ENCODE results near the gene EIF3CL.
"Not testable (repeated sequence)": the region's sequence is repeated elsewhere in the genome, so short reads cannot be mapped to it uniquely, and the experiment has no call there.

The EIF3CL gene

DNA sequence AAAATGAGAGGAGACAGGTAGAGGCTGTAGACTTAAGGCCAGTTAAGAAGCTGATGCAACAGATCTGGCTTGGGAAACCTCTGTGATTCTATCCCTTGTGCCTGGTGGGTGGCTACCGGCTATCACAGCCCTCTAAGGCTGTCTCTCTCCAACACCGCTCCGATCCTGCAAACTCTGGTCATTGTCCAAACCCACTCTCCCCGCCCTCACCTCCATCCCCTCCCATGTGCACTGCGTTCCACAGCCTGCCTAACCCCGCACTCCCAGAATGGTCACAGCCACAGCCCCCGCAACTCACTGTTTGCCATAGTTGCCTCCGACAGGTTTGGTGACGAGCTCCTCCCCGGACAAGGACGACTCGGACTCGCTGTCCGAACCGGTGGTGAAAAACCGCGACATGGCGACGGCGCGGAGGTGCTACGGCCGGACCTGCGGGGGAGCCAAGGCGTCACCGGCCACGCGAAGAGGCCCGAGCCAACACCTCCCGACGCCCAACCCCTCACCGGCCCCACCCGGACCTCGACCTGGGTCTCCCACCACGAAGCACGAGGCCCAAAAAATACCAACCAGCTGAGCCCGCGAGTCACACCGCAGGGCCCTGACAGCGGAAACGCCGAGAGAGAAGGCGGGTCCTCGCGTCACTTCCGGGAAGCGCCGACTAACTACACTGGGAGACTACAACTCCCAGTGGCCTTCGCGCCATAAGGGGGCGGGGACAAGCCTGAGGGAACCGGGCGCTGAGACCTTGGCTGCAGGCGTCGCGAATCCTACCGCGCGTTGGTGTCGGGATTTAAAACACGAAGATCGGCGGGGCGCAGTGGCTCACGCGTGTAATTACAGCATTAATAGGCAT, at the start of gene EIF3CL:
TSS of gene EIF3CL (minus strand) at position 622 of the 853 bp plus-strand sequence. CDS start at position 399, 223 bp downstream.
- DNase-seq; intact Hi-C loops (cut with DNase I): not testable (repeated sequence)

GRCh38 chr16:28447081-28447480, 43.4 kb upstream of the EIF3CL start:
- DNase-seq; intact Hi-C loops (cut with DNase I): not testable (repeated sequence)

DNA sequence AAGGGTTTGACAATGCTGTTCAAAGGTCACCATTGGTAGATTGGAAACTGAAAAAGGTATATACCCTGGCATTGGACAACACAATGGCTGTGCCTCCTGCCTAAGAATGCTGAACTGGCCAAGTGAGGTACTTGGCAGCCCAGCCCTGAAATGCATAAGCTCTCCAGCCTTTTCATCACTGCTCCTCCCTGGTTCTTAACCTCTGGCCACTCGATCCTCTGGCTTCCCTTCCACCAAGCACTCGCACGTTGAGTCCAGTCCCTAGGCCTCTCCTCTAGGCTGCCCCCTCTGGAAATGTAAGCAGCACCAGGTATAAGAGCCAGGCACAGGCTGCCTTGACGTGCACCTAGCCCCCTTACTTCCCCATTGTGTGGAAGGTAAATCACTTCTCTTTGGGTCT, 42.7 kb upstream of the EIF3CL start:
- DNase-seq; intact Hi-C loops (cut with DNase I): not testable (repeated sequence)

GRCh38 chr16:28443943-28444342, 40.3 kb upstream of the EIF3CL start:
- intact Hi-C loops (cut with DNase I): not testable (repeated sequence)
- peak in 2 of 10 donors; percentile 6 to 16 for DNase-seq

GRCh38 chr16:28438899-28439298, 35.3 kb upstream of the EIF3CL start:
- intact Hi-C loops (cut with DNase I): not testable (repeated sequence)
- peak in 1 of 10 donors; percentile 9 for DNase-seq

GRCh38 chr16:28435340-28435739, 31.7 kb upstream of the EIF3CL start:
- intact Hi-C loops (cut with DNase I): not testable (repeated sequence)

GRCh38 chr16:28426060-28426680, 22.5 kb upstream of the EIF3CL start:
- DNase-seq; intact Hi-C loops (cut with DNase I): not testable (repeated sequence)

More at GRCh38 chr16:28435340-28435739, 31.7 kb upstream of the EIF3CL start:
- DNase-seq: peak in 3 of 10 donors; percentile 34 to 46 (median 42)

- DNase-seq; intact Hi-C loops (cut with DNase I): not testable (repeated sequence)
Observed at GRCh38 chr16:28421071-28421750, 17.6 kb upstream of the EIF3CL start.

- DNase-seq; intact Hi-C loops (cut with DNase I): not testable (repeated sequence)
Observed at GRCh38 chr16:28417033-28417432, 13.4 kb upstream of the EIF3CL start.

DNA sequence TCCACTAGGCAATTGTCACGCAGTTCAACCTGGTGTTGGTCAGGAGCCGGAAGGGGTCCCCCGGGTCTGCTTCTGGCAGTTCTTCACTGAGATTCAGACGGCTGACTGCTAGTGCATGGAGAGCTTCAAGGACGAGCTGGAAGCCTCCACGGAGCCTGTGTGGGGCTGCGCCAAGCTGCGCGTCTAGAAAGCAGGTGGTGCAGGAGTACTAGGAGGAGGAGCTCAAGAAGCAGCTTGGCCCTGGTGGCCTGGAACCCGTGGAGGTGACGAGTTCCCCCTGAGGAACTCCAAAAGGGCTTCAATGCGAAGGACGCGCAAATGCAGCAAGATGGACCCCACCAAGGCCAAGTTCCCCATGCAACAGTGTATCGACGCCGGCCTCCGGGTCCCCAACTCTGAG, 10.9 kb upstream of the EIF3CL start:
- DNase-seq: peak in 1 of 10 donors; percentile 50
- intact Hi-C loops (cut with DNase I): not testable (repeated sequence)

DNA sequence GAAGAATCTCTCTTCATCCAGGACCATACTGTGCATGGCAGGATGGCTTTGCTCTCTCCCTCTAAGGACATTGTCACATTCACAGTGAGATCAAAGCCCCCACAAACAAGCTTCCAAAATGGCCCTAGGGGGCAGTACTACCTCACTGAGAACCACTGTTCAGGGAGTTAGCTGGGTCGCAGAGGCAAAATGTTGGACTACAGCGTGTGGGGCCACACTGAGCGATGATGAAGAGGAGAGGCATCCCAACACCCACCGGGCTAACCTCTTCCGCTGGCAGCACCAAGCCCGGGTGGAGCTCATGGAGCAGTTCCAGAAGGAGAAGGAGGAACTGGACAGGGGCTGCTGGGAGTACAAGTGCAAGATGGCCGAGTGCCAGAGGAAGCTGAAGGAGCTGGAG, 9.9 kb upstream of the EIF3CL start:
- intact Hi-C loops (cut with DNase I); DNase-seq: not testable (repeated sequence)

- intact Hi-C loops (cut with DNase I); DNase-seq: not testable (repeated sequence)
Observed at GRCh38 chr16:28392054-28392453, 11.6 kb downstream of the EIF3CL start.

DNA sequence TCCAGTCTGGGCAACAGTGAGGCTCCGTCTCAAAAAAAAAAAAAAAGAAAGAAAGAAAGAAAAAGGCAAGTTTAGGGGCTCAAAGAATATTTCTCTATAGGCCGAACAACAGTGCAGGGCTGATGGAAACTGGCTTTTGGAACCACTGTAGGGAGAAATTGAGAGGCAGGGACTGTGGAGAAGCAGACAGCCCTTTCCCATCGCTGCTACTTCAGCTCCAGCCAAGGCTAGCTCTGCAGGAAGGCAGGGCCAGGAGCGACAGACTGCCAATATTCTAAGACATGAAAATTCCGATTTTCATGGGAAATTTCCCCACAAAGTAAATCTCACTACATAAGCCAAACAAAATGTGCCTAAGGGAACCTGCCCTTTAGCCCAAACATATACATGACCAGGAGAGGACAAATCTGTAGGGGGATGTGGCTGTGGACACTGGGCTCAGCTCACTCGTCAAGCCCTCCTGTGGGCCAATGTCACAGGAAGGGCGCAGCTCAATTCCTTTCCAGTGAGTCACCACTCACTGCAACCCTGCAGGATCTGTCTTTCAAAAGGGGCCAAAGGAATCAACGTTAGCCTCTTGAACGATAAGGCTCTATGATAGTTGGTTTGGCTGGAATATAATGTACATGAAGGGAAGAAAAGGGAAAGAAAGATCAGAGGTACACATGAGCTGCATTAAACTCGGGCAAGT, 21.3 kb downstream of the EIF3CL start:
- intact Hi-C loops (cut with DNase I); DNase-seq: not testable (repeated sequence)

GRCh38 chr16:28377822-28378221, 25.8 kb downstream of the EIF3CL start:
- intact Hi-C loops (cut with DNase I): not testable (repeated sequence)
- peak in 3 of 10 donors; percentile 29 to 40 (median 32) for DNase-seq

- intact Hi-C loops (cut with DNase I): not testable (repeated sequence)
Observed at GRCh38 chr16:28377108-28377625, 26.5 kb downstream of the EIF3CL start.

DNA sequence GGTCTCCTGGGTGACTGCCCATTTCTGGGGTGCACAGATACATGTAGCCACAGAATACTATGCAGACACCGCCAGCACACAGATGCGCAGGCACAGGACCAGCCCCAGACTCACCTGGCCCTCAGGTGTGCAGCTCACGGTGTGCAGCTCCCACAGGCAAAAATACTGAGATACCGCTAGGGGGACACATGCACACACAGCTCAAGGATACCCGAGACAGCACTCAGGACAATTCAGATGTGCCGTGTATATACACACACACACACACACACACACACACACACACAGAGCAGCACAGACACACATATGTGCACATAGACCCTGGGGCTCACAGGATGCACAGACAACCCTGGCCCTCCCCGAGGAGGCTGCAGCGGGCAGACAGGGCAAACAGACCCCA, 28.5 kb downstream of the EIF3CL start:
- intact Hi-C loops (cut with DNase I); DNase-seq: not testable (repeated sequence)

More at GRCh38 chr16:28377108-28377625, 26.5 kb downstream of the EIF3CL start:
- DNase-seq: peak in 3 of 10 donors; percentile 9 to 49 (median 18)

- intact Hi-C loops (cut with DNase I): not testable (repeated sequence)
Observed at GRCh38 chr16:28374281-28374680, 29.4 kb downstream of the EIF3CL start.

GRCh38 chr16:28367926-28368325, 35.7 kb downstream of the EIF3CL start:
- DNase-seq: peak in 3 of 10 donors; percentile 10 to 51 (median 26)
- intact Hi-C loops (cut with DNase I): not testable (repeated sequence)

More at GRCh38 chr16:28374281-28374680, 29.4 kb downstream of the EIF3CL start:
- DNase-seq: peak in 1 of 10 donors; percentile 14

DNA sequence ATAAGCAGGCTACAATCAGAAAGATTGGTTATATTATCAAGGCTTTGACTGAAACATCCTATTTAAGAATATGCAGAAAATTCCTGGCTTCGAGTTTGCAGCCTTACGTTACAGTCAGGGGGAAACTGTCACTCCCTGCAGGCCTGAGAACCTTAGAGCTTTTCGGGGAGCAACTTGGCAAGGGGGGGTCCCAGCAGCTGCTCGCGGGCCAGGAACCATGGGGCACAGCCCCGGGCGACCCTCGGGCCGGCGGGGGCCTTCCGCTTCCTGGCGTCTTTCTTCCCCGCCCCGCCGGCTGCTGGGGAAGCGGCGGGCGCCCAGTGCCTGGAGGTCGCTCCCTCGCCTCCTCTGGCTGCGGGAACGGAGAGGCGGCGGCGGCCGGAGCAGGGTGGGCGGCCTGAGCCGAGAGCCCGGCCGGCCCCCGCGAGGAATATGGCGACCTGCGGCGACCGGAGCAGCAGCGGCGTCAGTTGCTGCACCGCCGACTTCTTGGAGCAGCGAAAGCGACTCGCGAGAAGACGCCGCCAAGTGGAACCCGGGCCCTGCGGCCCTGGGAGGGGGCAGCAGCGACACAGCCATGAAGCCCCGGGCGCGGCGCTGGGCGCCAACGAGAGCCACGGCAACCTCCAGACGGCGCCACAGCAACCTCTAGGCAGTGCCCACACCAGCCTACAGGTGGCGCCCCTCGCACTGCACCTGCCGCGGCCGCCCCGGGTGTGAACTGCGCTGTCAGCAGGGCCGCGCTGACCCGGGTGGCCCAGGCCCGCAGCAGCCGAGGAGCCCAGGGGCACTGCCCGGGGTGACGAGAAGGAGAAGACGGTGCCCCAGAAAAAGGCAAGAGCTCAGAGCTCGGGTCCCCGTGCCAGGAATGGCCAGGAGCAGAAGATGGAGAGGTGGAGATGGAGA, 39.1 kb downstream of the EIF3CL start:
- intact Hi-C loops (cut with DNase I); DNase-seq: not testable (repeated sequence)

Data from posterior cingulate gyrus (tissue), 11 donors.